SK-N-SH treated with all-trans-retinoic acid at 6 μM for 48 hours (cell line): ENCODE data around the gene L1CAM.

ENCODE experiments used
- ATAC-seq: fragments of 200-7000 bp; cut with Tn5 transposase; 3 replicates; pipeline ENCODE4 v1.9.1; 2020; ENCODE audit warnings: mild to moderate bottlenecking, moderate library complexity
- ARNTL ChIP-seq: fragments of 450-650 bp; formaldehyde crosslinking; IDR thresholded peaks from 2 replicates; pipeline ENCODE4 v1.5.0; 2020; ENCODE audit warnings: low read depth, mild to moderate bottlenecking, moderate library complexity, borderline replicate concordance
- BACH2 ChIP-seq: fragments of 250-450 bp; sonication (Bioruptor Pico); IDR thresholded peaks from 2 replicates; pipeline ENCODE4 v1.9.0; 2021; ENCODE audit warnings: mild to moderate bottlenecking, borderline replicate concordance
- CSDC2 ChIP-seq: fragments of 250-450 bp; sonication (Bioruptor Pico); IDR thresholded peaks from 2 replicates; pipeline ENCODE4 v1.5.0; 2020; ENCODE audit warnings: mild to moderate bottlenecking, moderate library complexity
- ESRRG ChIP-seq: fragments of 250-450 bp; sonication (Bioruptor Pico); IDR thresholded peaks from 2 replicates; pipeline ENCODE4 v1.6.1; 2021; ENCODE audit warnings: mild to moderate bottlenecking
- GLIS3 ChIP-seq: fragments of 250-450 bp; sonication (Bioruptor Pico); IDR thresholded peaks from 2 replicates; pipeline ENCODE4 v1.5.0; 2020; ENCODE audit warnings: mild to moderate bottlenecking, moderate library complexity
- ISL1 ChIP-seq: fragments of 250-450 bp; sonication (Bioruptor Pico); IDR thresholded peaks from 2 replicates; pipeline ENCODE4 v2.1.2; 2022; ENCODE audit warnings: mild to moderate bottlenecking, moderate library complexity
- OSR1 ChIP-seq: fragments of 250-450 bp; sonication (Bioruptor Pico); IDR thresholded peaks from 2 replicates; pipeline ENCODE4 v1.8.0; 2022; ENCODE audit warnings: moderate library complexity, mild to moderate bottlenecking, inconsistent platforms
- PPARA ChIP-seq: fragments of 250-450 bp; sonication (Bioruptor Pico); IDR thresholded peaks from 2 replicates; pipeline ENCODE4 v1.5.0; 2020; ENCODE audit warnings: mild to moderate bottlenecking, borderline replicate concordance
- RARB ChIP-seq: fragments of 250-450 bp; sonication (Bioruptor Pico); IDR thresholded peaks from 2 replicates; pipeline ENCODE4 v1.8.0; 2021; ENCODE audit warnings: mild to moderate bottlenecking, moderate library complexity
- SNAI2 ChIP-seq: fragments of 250-450 bp; sonication (Bioruptor Pico); IDR thresholded peaks from 2 replicates; pipeline ENCODE4 v1.5.0; 2020; ENCODE audit warnings: mild to moderate bottlenecking, moderate library complexity
- TOX ChIP-seq: fragments of 250-450 bp; sonication (Bioruptor Pico); IDR thresholded peaks from 2 replicates; pipeline ENCODE4 v1.8.0; 2021; ENCODE audit warnings: mild to moderate bottlenecking, moderate library complexity, borderline replicate concordance
- ZC3H10 ChIP-seq: fragments of 250-450 bp; sonication (Bioruptor Pico); IDR thresholded peaks from 2 replicates; pipeline ENCODE4 v1.5.1; 2021; ENCODE audit warnings: mild to moderate bottlenecking, moderate library complexity
- ZFP3 ChIP-seq: fragments of 250-450 bp; sonication (Bioruptor Pico); IDR thresholded peaks from 2 replicates; pipeline ENCODE4 v1.5.0; 2020; ENCODE audit warnings: mild to moderate bottlenecking, moderate library complexity
- ZFP30 ChIP-seq: fragments of 450-650 bp; formaldehyde crosslinking; IDR thresholded peaks from 2 replicates; pipeline ENCODE4 v1.5.0; 2022; ENCODE audit warnings: mild to moderate bottlenecking, moderate library complexity
- ZNF565 ChIP-seq: fragments of 450-650 bp; formaldehyde crosslinking; conservative IDR thresholded peaks from 2 replicates; pipeline ENCODE4 v1.5.0; 2020; ENCODE audit warnings: low read depth, mild to moderate bottlenecking, moderate library complexity
- ZNF70 ChIP-seq: fragments of 450-650 bp; formaldehyde crosslinking; IDR thresholded peaks from 2 replicates; pipeline ENCODE4 v1.5.0; 2020; ENCODE audit warnings: mild to moderate bottlenecking, moderate library complexity
- TF ChIP-seq, protein P1 (sequence below): fragments of 250-450 bp; sonication (Bioruptor Pico); IDR thresholded peaks from 2 replicates; pipeline ENCODE4 v1.8.0; 2020; ENCODE audit warnings: mild to moderate bottlenecking, moderate library complexity, borderline replicate concordance
- TF ChIP-seq, protein P2 (sequence below): fragments of 250-450 bp; sonication (Bioruptor Pico); IDR thresholded peaks from 2 replicates; pipeline ENCODE4 v1.5.1; 2020; ENCODE audit warnings: low read depth, mild to moderate bottlenecking, moderate library complexity
- TF ChIP-seq, protein P3 (sequence below): fragments of 250-450 bp; sonication (Bioruptor Pico); IDR thresholded peaks from 2 replicates; pipeline ENCODE4 v1.8.0; 2021; ENCODE audit warnings: low read depth, mild to moderate bottlenecking, moderate library complexity, borderline replicate concordance
- TF ChIP-seq, protein P4 (sequence below): fragments of 250-450 bp; sonication (Bioruptor Pico); IDR thresholded peaks from 2 replicates; pipeline ENCODE4 v1.5.0; 2020; ENCODE audit warnings: mild to moderate bottlenecking, moderate library complexity

The L1CAM gene

GRCh38 chrX:153864101-153864500, 21.9 kb downstream of the L1CAM start:
- ATAC-seq = no peak

DNA sequence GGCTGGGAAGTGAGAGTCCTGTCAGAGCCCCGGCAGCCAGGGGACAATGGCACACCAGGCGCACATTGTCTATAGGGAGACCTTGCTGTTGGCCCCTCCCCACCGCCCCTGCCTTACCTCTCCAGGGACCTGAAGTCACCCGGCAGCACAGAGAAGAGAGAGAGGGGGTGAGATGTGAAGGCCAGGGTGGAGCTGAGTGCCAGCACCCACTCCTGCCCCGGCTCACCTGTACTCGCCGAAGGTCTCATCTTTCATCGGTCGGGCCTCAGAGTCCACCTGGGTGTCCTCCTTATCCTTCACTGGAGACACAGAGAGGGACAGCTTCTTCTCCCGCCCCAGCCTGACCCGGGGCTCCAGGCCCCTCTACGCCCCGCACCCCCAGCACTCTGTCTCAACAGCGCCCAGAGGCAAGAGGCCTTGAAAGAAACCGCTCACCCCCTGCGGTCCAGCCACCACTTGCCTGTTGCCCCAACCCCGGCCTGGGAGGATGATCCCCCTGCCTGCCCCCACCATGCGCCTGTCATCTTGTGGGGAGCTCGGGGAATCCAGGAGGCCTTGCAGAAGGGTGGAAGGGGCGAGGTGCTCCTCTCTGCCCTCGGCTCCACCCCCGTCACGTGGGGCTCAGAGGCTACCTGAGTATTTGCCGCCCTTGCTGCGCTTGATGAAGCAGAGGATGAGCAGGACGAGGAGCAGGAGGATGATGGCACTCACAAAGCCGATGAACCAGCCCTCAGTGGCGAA, 22.6 kb downstream of the L1CAM start:
- TF ChIP-seq PPARA (CRISPR knock-in tag) (no peak), CSDC2 (CRISPR knock-in tag) (no peak), ZFP3 (CRISPR knock-in tag) (no peak), RARB (no peak), ZNF70 (no peak), SNAI2 (no peak), OSR1 (no peak), ESRRG (CRISPR knock-in tag) (no peak), BACH2 (CRISPR knock-in tag) (no peak), GLIS3 (no peak)
- TF ChIP-seq, protein P1, sequence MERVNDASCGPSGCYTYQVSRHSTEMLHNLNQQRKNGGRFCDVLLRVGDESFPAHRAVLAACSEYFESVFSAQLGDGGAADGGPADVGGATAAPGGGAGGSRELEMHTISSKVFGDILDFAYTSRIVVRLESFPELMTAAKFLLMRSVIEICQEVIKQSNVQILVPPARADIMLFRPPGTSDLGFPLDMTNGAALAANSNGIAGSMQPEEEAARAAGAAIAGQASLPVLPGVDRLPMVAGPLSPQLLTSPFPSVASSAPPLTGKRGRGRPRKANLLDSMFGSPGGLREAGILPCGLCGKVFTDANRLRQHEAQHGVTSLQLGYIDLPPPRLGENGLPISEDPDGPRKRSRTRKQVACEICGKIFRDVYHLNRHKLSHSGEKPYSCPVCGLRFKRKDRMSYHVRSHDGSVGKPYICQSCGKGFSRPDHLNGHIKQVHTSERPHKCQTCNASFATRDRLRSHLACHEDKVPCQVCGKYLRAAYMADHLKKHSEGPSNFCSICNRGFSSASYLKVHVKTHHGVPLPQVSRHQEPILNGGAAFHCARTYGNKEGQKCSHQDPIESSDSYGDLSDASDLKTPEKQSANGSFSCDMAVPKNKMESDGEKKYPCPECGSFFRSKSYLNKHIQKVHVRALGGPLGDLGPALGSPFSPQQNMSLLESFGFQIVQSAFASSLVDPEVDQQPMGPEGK = no peak
- TF ChIP-seq, protein P2, sequence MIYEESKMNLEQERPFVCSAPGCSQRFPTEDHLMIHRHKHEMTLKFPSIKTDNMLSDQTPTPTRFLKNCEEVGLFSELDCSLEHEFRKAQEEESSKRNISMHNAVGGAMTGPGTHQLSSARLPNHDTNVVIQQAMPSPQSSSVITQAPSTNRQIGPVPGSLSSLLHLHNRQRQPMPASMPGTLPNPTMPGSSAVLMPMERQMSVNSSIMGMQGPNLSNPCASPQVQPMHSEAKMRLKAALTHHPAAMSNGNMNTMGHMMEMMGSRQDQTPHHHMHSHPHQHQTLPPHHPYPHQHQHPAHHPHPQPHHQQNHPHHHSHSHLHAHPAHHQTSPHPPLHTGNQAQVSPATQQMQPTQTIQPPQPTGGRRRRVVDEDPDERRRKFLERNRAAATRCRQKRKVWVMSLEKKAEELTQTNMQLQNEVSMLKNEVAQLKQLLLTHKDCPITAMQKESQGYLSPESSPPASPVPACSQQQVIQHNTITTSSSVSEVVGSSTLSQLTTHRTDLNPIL (CRISPR knock-in tag) = no peak

More at GRCh38 chrX:153864101-153864500, 21.9 kb downstream of the L1CAM start:
- TF ChIP-seq ZNF70 (no peak), TOX (CRISPR knock-in tag) (no peak), RARB (no peak), ZC3H10 (CRISPR knock-in tag) (no peak), ZFP30 (CRISPR knock-in tag) (no peak), ISL1 (no peak), ZNF565 (CRISPR knock-in tag) (no peak), CSDC2 (CRISPR knock-in tag) (no peak), ESRRG (CRISPR knock-in tag) (no peak), GLIS3 (no peak)
- TF ChIP-seq, protein P3, sequence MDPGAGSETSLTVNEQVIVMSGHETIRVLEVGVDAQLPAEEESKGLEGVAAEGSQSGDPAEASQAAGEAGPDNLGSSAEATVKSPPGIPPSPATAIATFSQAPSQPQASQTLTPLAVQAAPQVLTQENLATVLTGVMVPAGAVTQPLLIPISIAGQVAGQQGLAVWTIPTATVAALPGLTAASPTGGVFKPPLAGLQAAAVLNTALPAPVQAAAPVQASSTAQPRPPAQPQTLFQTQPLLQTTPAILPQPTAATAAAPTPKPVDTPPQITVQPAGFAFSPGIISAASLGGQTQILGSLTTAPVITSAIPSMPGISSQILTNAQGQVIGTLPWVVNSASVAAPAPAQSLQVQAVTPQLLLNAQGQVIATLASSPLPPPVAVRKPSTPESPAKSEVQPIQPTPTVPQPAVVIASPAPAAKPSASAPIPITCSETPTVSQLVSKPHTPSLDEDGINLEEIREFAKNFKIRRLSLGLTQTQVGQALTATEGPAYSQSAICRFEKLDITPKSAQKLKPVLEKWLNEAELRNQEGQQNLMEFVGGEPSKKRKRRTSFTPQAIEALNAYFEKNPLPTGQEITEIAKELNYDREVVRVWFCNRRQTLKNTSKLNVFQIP = no peak
- TF ChIP-seq, protein P4, sequence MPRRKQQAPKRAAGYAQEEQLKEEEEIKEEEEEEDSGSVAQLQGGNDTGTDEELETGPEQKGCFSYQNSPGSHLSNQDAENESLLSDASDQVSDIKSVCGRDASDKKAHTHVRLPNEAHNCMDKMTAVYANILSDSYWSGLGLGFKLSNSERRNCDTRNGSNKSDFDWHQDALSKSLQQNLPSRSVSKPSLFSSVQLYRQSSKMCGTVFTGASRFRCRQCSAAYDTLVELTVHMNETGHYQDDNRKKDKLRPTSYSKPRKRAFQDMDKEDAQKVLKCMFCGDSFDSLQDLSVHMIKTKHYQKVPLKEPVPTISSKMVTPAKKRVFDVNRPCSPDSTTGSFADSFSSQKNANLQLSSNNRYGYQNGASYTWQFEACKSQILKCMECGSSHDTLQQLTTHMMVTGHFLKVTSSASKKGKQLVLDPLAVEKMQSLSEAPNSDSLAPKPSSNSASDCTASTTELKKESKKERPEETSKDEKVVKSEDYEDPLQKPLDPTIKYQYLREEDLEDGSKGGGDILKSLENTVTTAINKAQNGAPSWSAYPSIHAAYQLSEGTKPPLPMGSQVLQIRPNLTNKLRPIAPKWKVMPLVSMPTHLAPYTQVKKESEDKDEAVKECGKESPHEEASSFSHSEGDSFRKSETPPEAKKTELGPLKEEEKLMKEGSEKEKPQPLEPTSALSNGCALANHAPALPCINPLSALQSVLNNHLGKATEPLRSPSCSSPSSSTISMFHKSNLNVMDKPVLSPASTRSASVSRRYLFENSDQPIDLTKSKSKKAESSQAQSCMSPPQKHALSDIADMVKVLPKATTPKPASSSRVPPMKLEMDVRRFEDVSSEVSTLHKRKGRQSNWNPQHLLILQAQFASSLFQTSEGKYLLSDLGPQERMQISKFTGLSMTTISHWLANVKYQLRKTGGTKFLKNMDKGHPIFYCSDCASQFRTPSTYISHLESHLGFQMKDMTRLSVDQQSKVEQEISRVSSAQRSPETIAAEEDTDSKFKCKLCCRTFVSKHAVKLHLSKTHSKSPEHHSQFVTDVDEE (CRISPR knock-in tag) = no peak

DNA sequence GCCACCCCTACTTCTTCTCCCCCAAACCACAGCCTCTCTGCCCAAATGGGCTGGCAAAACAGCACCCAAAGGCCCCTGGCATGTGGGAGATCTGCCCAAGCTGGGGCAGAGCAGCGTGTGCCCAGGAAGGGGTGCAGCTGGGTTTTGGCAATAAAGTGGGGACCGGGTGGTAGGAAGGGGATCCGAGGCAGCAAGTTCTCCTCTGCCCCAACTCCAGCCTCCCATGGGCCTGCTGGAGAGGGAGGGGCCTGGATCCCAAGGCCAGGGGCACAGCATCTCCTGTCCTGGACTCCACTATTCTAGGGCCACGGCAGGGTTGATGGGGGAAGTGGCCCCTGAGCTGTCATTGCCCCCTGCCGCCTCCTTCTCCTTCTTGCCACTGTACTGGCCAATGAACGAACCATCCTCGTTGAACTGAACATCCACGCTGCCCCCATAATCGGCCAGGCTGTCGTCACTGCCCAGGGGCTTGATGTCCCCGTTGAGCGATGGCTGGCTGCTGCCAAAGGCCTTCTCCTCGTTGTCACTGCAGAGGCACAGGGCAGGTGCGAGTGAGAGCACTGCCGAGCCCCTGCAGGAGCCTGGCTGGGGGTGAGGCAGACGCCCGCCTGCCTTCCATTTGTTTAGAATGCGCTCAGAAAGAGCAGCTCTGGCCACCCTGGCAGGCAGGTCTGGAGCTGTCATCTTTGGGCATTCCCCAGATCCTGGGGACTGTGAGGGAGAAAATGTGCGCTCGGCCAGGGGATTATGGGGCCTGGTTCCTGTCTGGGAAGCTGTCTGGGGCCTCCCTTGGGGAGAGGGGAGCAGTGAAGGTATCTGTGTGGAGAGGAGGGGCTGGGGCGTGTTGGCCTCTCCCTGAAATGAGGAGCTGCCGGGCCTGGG, 23.4 kb downstream of the L1CAM start:
- ATAC-seq = no peak

More for the DNA sequence above, 22.6 kb downstream of the L1CAM start:
- no peak for ATAC-seq

More for the DNA sequence above, 23.4 kb downstream of the L1CAM start:
- no peak for TF ChIP-seq CSDC2 (CRISPR knock-in tag)
- TF ChIP-seq ZFP3 (CRISPR knock-in tag) = no peak
- no peak for TF ChIP-seq ZC3H10 (CRISPR knock-in tag)
- TF ChIP-seq RARB = no peak
- TF ChIP-seq, protein P1 = no peak
- no peak for TF ChIP-seq ESRRG (CRISPR knock-in tag)
- no peak for TF ChIP-seq ARNTL (CRISPR knock-in tag)
- TF ChIP-seq, protein P4 (CRISPR knock-in tag) = no peak
- TF ChIP-seq ISL1 = no peak
- no peak for TF ChIP-seq ZNF565 (CRISPR knock-in tag)
- no peak for TF ChIP-seq GLIS3
- no peak for TF ChIP-seq TOX (CRISPR knock-in tag)
- no peak for TF ChIP-seq SNAI2
